SKM-1 (cell line): ENCODE data around the gene AVL9.
"Not testable (repeated sequence)": the region's sequence is repeated elsewhere in the genome, so short reads cannot be mapped to it uniquely, and the experiment has no call there.

Experiments used
- DNase-seq: peaks from one replicate; lab custom pipeline; 2025; ENCODE audit not compliant: unreplicated experiment; lab: John Stamatoyannopoulos, UW

Gene AVL9

GRCh38 chr7:32634798-32635393 lies 139.6 kb downstream of the AVL9 start:
- DNase-seq: not testable (repeated sequence)

GRCh38 chr7:32636725-32637462 lies 141.6 kb downstream of the AVL9 start:
- DNase-seq: not testable (repeated sequence)

- DNase-seq: not testable (repeated sequence)
Measured at GRCh38 chr7:32637611-32638010, 142.3 kb downstream of the AVL9 start.
